Renal cortical epithelial cell (primary cell): ENCODE data around the gene NR3C2. TPM values are rescaled to one million over a fixed set of nuclear protein-coding genes. Genes with fewer than 3 reads are reported as not detected.
"Not testable (repeated sequence)": the region's sequence is repeated elsewhere in the genome, so short reads cannot be mapped to it uniquely, and the experiment has no call there.

ENCODE experiments used
- DNase-seq: peaks from one replicate; pipeline ENCODE4 v3.0.0-alpha.2; 2011; ENCODE audit warnings: low read depth
- total RNA-seq: library from RNA; depleted of rRNA; stranded (reverse); fragments of >200 nt; gene quantifications from 2 replicates; pipeline ENCODE4 v1.2.3, GENCODE V29; 2014

NR3C2 gene
- total RNA-seq, 1 donor from 2014 or later, result 2.0 TPM

DNA sequence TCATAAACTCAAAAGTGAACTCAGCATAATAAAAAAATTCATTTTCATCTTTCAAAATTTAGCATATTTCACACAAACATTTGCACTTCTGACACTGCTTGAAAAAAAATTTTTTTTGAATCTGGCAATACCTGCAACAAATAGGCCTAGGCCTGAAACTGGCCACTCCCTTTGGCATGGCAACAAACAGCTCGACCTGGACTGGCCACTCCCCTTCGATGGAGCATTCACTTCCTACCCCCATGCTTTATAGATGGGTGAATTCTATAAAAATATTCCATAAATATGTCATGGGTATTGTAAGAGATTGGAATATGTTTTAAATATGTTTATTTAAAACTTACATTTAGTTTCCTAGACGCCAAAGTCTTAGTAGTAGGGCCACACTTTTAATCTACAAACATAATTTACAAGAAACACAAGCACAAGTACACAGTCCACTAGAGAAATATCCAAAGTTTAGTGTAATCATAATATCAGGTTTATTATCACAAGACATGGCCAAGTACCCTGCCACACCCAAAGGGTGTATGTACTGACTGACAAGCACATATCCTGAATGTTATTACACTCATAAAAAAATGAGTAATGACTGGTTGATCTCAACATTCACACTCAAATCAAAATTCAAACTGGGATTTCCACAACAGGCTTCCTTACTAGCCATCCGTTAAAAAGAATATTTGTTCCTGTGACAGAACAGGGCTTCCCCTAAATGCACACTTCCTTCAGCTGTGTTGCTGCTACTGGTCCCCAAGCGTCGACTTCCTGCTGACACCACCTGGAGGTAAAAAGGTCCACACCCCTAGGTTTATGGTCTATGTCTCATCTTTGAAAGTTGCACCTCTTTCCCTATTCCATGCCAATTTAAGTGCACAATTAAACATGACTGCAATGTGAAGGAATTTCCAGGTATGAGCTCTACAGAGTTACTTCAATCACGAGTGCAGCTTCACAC, 271.5 kb downstream of the NR3C2 start:
- DNase-seq, result peak; percentile 5

GRCh38 chr4:148166132-148166591, 276.1 kb downstream of the NR3C2 start:
- DNase-seq, result peak; percentile 37

DNA sequence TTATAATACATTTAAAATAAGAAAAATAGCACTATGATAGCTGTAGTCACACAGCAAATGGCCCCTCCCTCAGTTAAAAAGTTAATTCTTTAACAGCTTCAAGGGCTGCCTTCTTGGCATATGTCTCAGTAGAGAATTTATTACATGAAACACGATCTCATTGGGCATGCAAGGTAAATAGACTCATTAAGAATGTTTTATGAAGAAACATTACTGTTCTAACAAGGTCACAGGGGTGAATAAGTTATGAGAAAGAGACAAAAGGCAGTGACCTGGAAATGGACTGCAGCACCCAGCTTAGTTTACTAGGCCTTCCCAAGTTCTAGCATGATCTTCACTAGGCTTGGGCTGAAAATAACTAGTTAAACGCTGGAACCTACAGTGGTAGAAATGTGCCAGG, 277.7 kb downstream of the NR3C2 start:
- peak; percentile 68 for DNase-seq

DNA sequence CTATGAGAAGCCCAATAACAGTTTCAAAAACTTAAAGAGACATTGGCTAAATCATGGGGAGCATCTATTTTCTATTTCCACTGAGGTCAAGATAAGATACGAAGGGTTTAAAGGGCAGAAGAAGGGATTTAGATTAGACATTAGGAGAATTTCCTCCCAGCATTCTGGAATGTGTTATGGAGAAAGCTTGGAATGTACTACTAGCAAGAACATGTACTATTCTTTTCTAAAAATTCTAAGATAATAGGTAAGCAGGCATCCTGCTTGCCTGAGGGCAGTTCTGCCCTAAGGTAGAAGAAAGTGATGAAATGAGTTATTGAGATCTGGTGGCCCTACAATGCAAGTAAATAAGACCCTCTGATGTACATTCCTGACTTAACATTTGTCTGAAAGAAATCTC, 279.2 kb downstream of the NR3C2 start:
- peak; percentile 46 for DNase-seq

- no peak for DNase-seq
These were observed 279.7 kb downstream of the NR3C2 start for GRCh38 chr4:148162519-148162918.

DNA sequence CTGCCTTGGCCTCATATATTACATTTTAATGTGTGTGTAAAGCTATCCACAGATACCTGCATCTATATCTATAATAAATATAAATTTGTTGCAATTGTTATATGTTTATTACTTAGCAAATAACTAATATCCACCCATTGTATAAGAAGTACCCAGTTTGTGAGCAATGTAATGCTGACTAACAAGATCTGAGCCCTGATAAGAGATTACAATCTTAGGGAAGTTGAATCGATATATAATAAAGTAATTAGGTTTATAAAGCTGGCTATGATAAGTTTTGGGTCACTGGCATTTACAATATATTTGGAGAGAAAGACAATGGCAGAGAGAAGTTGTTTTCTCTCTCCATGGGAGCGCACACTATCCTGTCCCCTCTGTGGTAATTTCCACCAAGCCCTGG, 280.6 kb downstream of the NR3C2 start:
- DNase-seq, result no peak

DNA sequence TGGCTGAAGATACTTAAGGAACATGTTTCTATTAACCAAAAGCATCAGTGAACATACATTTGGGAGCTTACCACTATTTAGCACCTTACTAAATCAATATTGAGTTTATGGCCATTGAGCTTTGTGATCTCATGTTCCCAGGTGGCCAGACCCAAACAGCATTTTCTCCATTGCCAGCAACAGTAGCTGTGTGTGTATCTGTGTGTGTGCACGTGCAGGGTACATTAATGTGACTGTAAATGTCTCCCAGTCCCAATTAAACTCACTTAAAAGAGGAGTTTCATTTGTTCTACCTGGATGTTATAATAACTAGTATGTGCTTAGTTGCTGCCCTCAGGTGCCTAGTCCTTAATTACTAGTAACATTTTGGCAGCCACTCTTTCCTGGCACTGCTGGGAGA, 282.4 kb downstream of the NR3C2 start:
- no peak for DNase-seq

GRCh38 chr4:148154769-148155168, 287.4 kb downstream of the NR3C2 start:
- DNase-seq, result no peak

GRCh38 chr4:148152868-148153625, 289.2 kb downstream of the NR3C2 start:
- no peak for DNase-seq

GRCh38 chr4:148151806-148152205, 290.4 kb downstream of the NR3C2 start:
- DNase-seq, result no peak

- DNase-seq, result no peak
These were observed 296.7 kb downstream of the NR3C2 start for GRCh38 chr4:148145475-148145874.

GRCh38 chr4:148143174-148143573, 299.0 kb downstream of the NR3C2 start:
- DNase-seq, result no peak

DNA sequence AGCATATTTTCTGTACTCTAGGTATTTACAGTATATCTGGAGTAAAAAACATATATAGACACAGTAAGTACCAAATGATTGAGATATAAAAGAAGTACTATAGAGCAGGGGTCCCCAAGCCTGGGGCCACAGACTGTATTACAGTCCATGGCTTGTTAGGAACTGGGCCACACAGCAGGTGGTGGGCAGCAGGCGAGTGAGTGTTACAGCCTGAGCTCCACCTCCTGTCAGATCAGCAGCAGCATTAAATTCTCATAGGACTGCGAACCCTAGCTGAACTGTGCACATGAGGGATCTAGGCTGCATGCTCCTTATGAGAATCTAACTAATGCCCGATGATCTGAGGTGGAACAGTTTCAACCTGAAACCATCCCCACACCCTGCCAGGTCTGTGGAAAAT, 300.7 kb downstream of the NR3C2 start:
- no peak for DNase-seq

DNA sequence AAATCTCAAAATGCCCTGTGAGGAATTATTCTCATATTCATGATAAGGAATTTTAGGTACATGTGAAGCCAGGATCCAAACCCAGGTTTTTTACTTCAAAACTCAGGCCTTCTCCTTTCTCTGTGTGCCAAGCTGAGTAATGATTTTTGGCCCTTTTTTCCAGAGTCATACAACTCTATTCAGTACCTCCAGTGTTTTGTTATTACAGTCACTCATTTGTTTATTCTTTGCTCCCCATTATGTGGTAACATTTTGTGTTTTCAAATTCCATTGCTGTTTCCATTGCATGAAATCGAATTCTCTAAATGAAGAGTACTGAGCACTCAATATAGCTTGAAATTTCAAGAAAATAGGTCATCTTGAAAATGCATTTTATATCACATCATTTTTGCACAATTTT, 315.4 kb downstream of the NR3C2 start:
- DNase-seq, result peak; percentile 18

GRCh38 chr4:148124512-148124911, 317.7 kb downstream of the NR3C2 start:
- DNase-seq, result no peak

GRCh38 chr4:148123161-148123560, 319.1 kb downstream of the NR3C2 start:
- DNase-seq, result not testable (repeated sequence)

- no peak for DNase-seq
These were observed 322.0 kb downstream of the NR3C2 start for GRCh38 chr4:148120216-148120615.

- DNase-seq, result no peak
These were observed 323.6 kb downstream of the NR3C2 start for GRCh38 chr4:148118633-148119032.

- no peak for DNase-seq
These were observed 324.0 kb downstream of the NR3C2 start for GRCh38 chr4:148118179-148118578.

GRCh38 chr4:148116969-148117368, 325.2 kb downstream of the NR3C2 start:
- no peak for DNase-seq

DNA sequence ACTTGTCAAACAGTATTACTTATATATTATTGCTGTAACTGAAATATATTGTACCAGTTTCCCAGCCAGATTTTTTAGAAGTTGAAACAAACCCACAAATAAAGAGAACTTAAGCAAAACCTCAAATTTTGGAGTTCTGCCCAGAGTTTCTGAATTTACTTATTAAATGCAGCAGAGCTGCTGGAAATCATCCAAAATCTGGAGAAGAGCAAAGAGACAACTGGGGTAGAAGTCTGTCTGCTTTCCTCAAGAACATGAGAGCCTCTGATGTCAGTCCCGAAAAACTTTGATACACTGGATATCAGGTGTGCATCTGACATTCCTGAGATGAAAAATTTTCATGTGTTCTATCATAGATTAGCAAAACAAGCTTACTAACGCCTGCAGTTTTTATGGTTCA, 325.9 kb downstream of the NR3C2 start:
- no peak for DNase-seq

- no peak for DNase-seq
These were observed 327.8 kb downstream of the NR3C2 start for GRCh38 chr4:148114436-148114835.
